Measurements from ENCODE around the gene NUCB1. TPM values are rescaled to one million over a fixed set of nuclear protein-coding genes. Genes with fewer than 3 reads are reported as not detected.

Gene NUCB1
- 116 and 126 TPM in 2 replicates for total RNA-seq

DNA sequence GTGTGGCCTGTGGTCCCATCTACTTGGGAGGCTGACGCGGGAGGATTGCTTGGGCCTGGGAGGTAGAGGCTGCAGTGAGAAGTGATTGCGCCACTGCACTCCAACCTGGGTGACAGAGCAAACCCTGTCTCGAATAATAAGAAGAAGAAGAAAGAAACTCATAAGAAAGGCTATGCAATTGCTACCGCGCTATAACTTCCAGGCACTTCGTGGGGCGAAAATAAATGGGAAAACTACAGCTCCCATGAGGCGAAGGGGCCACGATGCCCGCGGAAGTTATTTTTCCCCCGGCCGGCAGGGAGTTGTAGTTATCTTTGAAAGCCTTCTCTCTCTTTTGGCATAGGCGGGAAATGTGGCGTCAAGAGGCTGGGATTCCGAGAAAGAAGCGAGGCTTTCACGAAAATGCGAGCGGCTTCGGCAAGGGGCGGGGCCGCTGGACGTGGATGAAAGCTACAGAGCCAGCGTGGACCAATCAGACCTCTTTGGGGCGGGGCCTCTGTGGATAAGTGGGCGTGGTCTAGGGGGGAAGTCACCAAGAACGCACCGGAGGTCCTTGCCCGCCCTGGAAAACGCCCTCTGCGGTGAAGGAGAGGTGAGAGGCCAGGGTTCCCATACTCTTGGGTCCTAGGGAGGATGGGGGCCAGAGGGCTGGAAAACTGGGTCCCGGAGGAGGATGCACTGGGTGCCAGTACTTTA, at the start of gene NUCB1:
Gene NUCB1, plus strand, starts transcription at position 532 of the 696 bp plus-strand sequence. CDS start 485 bp downstream, outside the sequence.
- Mint-ChIP-seq H3K36me3 (ENCODE audit: low read depth) (peaks cover 23% of the 10 kb centered on the region), H3K9me3 (no peaks in the 10 kb centered on the region), H3K4me1 (peaks cover 35% of the 10 kb centered on the region), H3K27ac (peak within 1 kb of the TSS; percentile 93), H3K27me3 (peaks cover 2% of the 10 kb centered on the region), H3K4me3 (peak within 1 kb of the TSS; percentile 97)
- ChIA-PET POLR2A (interaction anchor here (0.6 to 3.2 kb wide), 16 partner anchors 10 to 569 kb away, joined by 3 to 55 read pairs (median 4); partner anchors contain the start of genes FTL, GYS1, PPP1R15A and RUVBL2), CTCF (interaction anchor here (0.9 to 2.2 kb wide), 2 partner anchors 71 to 104 kb away, joined by 4 to 6 read pairs; no protein-coding TSS in a partner anchor)
- DNase-seq (peak; percentile 92), ATAC-seq (ENCODE audit: low read depth) (peak; percentile 98)
- TF ChIP-seq, protein P1, sequence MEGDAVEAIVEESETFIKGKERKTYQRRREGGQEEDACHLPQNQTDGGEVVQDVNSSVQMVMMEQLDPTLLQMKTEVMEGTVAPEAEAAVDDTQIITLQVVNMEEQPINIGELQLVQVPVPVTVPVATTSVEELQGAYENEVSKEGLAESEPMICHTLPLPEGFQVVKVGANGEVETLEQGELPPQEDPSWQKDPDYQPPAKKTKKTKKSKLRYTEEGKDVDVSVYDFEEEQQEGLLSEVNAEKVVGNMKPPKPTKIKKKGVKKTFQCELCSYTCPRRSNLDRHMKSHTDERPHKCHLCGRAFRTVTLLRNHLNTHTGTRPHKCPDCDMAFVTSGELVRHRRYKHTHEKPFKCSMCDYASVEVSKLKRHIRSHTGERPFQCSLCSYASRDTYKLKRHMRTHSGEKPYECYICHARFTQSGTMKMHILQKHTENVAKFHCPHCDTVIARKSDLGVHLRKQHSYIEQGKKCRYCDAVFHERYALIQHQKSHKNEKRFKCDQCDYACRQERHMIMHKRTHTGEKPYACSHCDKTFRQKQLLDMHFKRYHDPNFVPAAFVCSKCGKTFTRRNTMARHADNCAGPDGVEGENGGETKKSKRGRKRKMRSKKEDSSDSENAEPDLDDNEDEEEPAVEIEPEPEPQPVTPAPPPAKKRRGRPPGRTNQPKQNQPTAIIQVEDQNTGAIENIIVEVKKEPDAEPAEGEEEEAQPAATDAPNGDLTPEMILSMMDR (IDR thresholded peaks at IDR 0.05) = no peak
- intact Hi-C loops (cut with micrococcal nuclease) = loop anchor here (1.0 to 5.0 kb wide), 6 partner anchors 25 to 185 kb away; partner anchors contain the start of genes BAX, DHDH and SNRNP70

DNA sequence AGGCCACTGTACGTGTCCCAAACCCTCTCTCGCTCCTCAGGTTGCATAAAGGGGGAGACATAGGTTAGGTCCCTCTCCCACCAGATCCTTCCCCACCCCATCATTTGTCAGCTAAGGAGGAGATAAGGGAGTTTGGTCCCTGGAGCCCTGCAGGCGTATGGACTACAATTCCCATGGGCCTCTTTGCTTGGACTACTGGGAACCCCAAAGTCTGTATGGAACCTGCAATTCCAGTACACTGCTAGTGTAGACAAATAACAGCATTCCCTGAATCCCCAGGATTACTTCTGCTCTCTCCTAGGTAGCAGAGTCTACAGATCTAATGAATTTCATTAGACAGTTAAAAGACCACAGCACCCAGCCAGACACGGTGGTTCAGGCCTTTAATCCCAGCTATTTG, 47.8 kb upstream of the NUCB1 start:
- H3K27me3 Mint-ChIP-seq = no peaks in the 10 kb centered on the region

DNA sequence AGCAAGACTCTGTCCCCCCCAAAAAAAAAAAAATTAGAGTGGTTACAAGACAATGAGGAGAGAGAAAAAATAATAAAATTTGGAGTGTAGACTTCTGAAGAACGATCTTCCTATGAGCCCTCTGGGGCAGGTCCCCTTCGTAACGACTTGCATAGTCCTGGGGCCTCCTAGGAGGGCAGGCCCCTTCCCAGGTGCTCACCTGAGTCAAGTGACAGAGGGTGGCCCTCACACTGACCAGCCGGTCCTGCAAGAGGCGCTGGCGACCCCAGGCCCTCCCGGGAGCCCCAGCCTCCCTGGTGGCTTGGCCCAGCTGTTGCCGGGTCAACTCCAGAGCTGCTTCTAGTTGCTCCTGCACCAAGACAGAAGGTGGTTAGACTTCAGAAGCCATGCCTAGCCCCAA, 46.6 kb upstream of the NUCB1 start:
- intact Hi-C loops (cut with micrococcal nuclease) = no loop called here
- Mint-ChIP-seq H3K4me1 (peaks cover under 1% of the 10 kb centered on the region), H3K27ac (no peak overlapping the region), H3K27me3 (no peaks in the 10 kb centered on the region), H3K36me3 (ENCODE audit: low read depth) (no peaks in the 10 kb centered on the region), H3K9me3 (no peaks in the 10 kb centered on the region), H3K4me3 (no peak overlapping the region)
- ChIA-PET CTCF (interaction anchor here (0.6 kb wide), 1 partner anchor 154 kb away, joined by 3 read pairs; no protein-coding TSS in a partner anchor), POLR2A (no interaction called here)
- TF ChIP-seq, protein P1 (IDR thresholded peaks at IDR 0.05) = no peak
- ATAC-seq (ENCODE audit: low read depth) = no peak
- DNase-seq = no peak

More for the DNA sequence above, 47.8 kb upstream of the NUCB1 start:
- TF ChIP-seq, protein P1 (IDR thresholded peaks at IDR 0.05) = no peak
- DNase-seq (no peak), ATAC-seq (ENCODE audit: low read depth) (no peak)
- Mint-ChIP-seq H3K4me3 (no peak overlapping the region), H3K27ac (no peak overlapping the region), H3K4me1 (no peaks in the 10 kb centered on the region), H3K36me3 (ENCODE audit: low read depth) (no peaks in the 10 kb centered on the region), H3K9me3 (no peaks in the 10 kb centered on the region)
- intact Hi-C loops (cut with micrococcal nuclease) = no loop called here
- ChIA-PET CTCF (interaction anchor here (2.2 kb wide), 1 partner anchor 10 kb away, joined by 9 read pairs; no protein-coding TSS in a partner anchor), POLR2A (interaction anchor here (0.6 kb wide), 1 partner anchor 16 kb away, joined by 6 read pairs; the partner anchor contains the start of gene HSD17B14)

DNA sequence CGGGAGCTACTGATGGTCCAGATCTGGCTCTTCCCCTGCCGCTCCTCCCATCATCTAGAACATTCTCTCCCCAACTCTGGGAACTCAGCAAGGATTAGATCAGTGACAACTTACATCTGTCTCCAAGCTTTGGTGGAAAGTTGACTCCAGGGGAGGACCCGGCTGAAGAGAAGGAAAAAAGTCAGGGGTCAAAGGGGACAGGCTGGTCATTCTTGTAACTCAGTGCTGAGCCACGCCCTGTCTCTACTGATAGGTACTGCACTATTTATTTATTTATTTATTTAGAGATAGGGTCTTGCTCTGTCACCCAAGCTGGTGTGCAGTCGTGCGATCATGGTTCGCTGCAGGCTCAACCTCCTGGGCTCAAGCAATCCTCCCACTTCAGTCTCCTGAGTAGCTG, 46.0 kb upstream of the NUCB1 start:
- Mint-ChIP-seq H3K27me3 (no peaks in the 10 kb centered on the region), H3K4me3 (no peak overlapping the region), H3K36me3 (ENCODE audit: low read depth) (no peaks in the 10 kb centered on the region), H3K4me1 (peaks cover 5% of the 10 kb centered on the region), H3K27ac (no peak overlapping the region), H3K9me3 (no peaks in the 10 kb centered on the region)
- POLR2A ChIA-PET = no interaction called here
- CTCF ChIA-PET = interaction anchor here (0.7 kb wide), 1 partner anchor 9 kb away, joined by 3 read pairs; no protein-coding TSS in a partner anchor
- DNase-seq (no peak), ATAC-seq (ENCODE audit: low read depth) (no peak)
- TF ChIP-seq, protein P1 (IDR thresholded peaks at IDR 0.05) = no peak
- intact Hi-C loops (cut with micrococcal nuclease) = no loop called here

DNA sequence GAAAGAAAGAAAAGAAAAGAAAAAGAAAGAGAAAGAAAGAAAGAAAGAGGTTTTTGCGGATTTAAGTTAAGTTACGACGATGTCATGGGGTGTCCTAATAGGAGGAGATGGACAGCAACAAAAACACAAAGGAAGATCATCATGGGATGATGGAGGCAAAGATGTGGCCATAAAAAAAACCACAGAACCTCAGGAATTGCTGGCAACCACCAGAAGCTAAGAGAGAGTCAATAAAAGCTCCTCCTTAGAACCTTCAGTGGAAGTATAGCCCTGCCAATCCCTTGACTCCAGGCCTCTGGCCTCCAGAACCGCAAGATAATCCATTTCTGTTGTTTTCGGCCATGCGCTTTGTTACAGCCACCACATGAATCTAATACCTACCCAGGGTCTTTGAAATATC, 43.2 kb upstream of the NUCB1 start:
- POLR2A ChIA-PET = no interaction called here
- peaks cover 7% of the 10 kb centered on the region for H3K4me1 Mint-ChIP-seq
- H3K27me3 Mint-ChIP-seq = no peaks in the 10 kb centered on the region
- TF ChIP-seq, protein P1 (IDR thresholded peaks at IDR 0.05) = no peak
- intact Hi-C loops (cut with micrococcal nuclease) = loop anchor here (5.0 kb wide), 1 partner anchor 110 kb away; the partner anchor contains the start of gene FTL
- ATAC-seq (ENCODE audit: low read depth) (no peak), DNase-seq (no peak)
- no peaks in the 10 kb centered on the region for H3K36me3 Mint-ChIP-seq (ENCODE audit: low read depth)
- H3K9me3 Mint-ChIP-seq = no peaks in the 10 kb centered on the region
- no peak overlapping the region for H3K27ac Mint-ChIP-seq
- CTCF ChIA-PET = interaction anchor here (1.0 to 1.4 kb wide), 2 partner anchors 14 to 62 kb away, joined by 4 read pairs; no protein-coding TSS in a partner anchor
- H3K4me3 Mint-ChIP-seq = no peak overlapping the region

All from activated B cell treated with CpG ODN at 0.5 μM for 24 hours (primary cell).